Measurements from ENCODE around the gene HGFAC. TPM values are rescaled to one million over a fixed set of nuclear protein-coding genes. Genes with fewer than 3 reads are reported as not detected.

Gene HGFAC
- total RNA-seq, 2 donors from 2014 or later = 0.95 TPM; not detected in 1

DNA sequence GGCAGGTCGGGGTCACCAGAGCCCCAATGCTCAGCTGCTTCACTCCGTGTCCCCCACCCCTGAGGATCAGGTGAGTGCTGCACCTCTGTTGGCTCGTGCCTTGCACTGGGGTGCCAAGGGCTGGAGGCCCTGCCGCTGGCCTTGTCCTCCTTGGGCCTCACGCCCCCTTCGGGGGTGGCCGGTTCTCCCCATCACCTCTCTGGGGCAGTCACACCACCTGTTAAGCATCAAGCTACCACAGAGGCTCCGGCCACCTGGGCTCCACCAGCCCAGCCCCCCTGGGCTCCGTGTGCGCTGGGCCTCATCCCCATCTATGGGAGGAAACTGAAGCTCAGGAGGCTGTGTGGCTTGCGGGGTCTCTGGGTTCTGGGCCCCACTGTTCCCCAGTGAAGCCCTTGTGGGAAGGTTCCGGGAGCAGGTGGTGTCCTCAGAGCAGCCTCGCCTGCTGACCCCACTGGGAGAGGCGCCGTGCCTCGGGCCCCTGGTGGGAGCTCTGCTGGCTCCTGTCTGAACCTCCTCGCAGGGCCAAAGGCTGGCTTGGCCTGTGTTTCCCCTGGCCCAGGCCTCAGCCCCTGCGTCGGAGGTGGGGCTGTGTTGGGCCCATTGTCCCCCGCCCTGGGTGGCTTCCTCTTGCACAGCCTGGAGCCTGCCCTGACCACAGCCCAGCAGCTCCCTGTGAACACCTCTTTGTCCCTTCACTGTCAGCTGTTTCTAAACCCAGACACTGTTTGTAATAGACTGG lies 52.1 kb downstream of the HGFAC start:
- Histone ChIP-seq H3K9me3 (no peaks in the 10 kb centered on the region), H3K4me3 (no peak overlapping the region), H3K4me1 (ENCODE audit: control insufficient read depth in 1 of 2, low read depth in 2 of 2) (no peaks in the 10 kb centered on the region), H3K36me3 (peaks cover 4% of the 10 kb centered on the region), H3K27ac (no peak overlapping the region), H3K27me3 (replicated peaks; ENCODE audit: insufficient read depth) (no peaks in the 10 kb centered on the region)
- no peak for ATAC-seq (ENCODE audit: insufficient number of reproducible peaks, low FRiP score, low read depth)
- DNase-seq (ENCODE audit: low spot score) = no peak
- TF ChIP-seq, protein P1, sequence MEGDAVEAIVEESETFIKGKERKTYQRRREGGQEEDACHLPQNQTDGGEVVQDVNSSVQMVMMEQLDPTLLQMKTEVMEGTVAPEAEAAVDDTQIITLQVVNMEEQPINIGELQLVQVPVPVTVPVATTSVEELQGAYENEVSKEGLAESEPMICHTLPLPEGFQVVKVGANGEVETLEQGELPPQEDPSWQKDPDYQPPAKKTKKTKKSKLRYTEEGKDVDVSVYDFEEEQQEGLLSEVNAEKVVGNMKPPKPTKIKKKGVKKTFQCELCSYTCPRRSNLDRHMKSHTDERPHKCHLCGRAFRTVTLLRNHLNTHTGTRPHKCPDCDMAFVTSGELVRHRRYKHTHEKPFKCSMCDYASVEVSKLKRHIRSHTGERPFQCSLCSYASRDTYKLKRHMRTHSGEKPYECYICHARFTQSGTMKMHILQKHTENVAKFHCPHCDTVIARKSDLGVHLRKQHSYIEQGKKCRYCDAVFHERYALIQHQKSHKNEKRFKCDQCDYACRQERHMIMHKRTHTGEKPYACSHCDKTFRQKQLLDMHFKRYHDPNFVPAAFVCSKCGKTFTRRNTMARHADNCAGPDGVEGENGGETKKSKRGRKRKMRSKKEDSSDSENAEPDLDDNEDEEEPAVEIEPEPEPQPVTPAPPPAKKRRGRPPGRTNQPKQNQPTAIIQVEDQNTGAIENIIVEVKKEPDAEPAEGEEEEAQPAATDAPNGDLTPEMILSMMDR (IDR thresholded peaks at IDR 0.05) = no peak

DNA sequence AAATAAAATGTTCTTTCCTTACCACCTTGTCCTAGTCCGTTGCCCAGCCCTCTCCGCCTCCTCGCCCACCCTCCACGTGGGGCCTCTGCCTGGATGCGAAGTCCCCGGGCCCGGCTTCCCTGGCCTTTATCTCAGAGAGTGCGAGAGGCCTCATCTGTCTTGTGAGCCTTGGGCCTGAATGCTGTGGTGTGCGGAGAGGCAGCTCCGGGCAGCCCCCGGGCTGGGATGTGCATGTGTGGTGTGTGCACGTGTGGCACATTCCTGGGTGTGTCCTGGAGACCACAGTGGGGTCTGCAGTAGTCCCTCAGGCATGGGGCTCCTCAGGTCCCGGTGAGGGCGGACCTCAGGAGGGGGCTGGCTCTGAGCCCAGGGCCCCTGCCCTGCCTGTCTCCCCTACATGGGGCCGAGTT lies 52.7 kb downstream of the HGFAC start:
- Histone ChIP-seq H3K4me1 (ENCODE audit: control insufficient read depth in 1 of 2, low read depth in 2 of 2) (no peaks in the 10 kb centered on the region), H3K27ac (no peak overlapping the region), H3K36me3 (peaks cover 4% of the 10 kb centered on the region), H3K27me3 (replicated peaks; ENCODE audit: insufficient read depth) (no peaks in the 10 kb centered on the region), H3K4me3 (no peak overlapping the region), H3K9me3 (no peaks in the 10 kb centered on the region)
- DNase-seq (ENCODE audit: low spot score) (no peak), ATAC-seq (ENCODE audit: insufficient number of reproducible peaks, low FRiP score, low read depth) (no peak)
- TF ChIP-seq, protein P1 (IDR thresholded peaks at IDR 0.05) = no peak

DNA sequence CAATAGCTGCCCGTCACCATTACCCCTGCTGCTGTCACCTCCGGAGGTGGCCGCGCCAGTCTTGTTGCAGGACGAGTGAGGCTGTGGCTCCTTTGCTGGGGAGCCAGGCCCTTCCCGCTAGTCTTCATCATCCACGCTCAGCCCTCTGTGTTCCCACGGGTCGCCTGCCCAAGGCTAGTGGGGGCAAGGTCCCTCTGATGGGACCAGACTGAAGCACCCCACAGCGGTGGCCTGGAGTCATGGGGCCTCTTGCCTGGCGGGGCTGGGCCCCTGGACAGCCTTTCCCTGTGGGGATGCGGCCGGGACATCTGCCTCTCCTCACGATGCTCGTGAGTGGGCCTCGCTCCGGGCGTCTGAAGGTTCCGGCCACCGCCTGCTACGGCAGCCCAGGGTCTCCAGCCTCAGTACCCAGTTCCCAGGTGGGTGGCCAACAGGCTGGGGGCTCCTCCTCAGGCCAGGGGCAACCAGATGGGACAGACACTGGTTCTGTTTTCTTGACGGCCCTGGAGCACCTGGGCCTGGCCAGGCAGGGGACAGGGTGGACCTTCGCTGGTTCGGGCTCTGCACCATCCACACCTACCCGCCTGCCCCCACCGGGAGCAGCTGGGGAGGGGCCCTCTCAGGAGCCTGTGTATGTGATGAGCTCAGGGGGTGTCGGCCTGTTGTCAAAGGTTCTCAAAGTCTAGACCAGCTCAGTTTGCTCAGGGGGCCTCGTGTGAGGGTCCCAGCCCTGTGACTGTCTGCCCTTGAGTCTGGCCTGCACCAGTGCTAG lies 53.6 kb downstream of the HGFAC start:
- no peaks in the 10 kb centered on the region for H3K4me1 ChIP-seq (ENCODE audit: control insufficient read depth in 1 of 2, low read depth in 2 of 2)
- H3K27ac ChIP-seq = no peak overlapping the region
- peaks cover 4% of the 10 kb centered on the region for H3K36me3 ChIP-seq
- no peaks in the 10 kb centered on the region for H3K27me3 ChIP-seq (replicated peaks; ENCODE audit: insufficient read depth)
- TF ChIP-seq, protein P1 (IDR thresholded peaks at IDR 0.05) = no peak
- no peak for DNase-seq (ENCODE audit: low spot score)
- no peaks in the 10 kb centered on the region for H3K9me3 ChIP-seq
- no peak overlapping the region for H3K4me3 ChIP-seq
- ATAC-seq (ENCODE audit: insufficient number of reproducible peaks, low FRiP score, low read depth) = no peak

DNA sequence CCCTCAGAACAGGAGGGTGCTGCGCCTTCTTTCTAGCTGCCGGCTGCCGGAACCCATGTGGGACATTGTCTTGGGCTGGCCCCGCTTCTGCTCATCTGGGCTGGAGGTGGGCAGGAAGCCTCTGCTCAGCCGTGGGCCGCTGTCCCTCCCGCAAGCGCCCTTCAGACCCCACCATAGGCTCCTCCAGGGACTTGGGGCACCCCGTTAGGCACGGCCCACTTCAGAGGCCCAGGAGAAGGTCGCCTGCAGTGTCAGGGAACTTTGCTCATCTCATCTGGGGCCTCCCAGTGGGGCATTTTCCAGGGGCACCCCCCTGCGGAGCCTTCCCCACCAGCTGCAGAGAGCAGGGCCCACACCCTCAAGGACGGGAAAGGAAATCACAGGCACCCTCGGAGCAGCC lies 54.3 kb downstream of the HGFAC start:
- Histone ChIP-seq H3K9me3 (no peaks in the 10 kb centered on the region), H3K4me1 (ENCODE audit: control insufficient read depth in 1 of 2, low read depth in 2 of 2) (no peaks in the 10 kb centered on the region), H3K4me3 (no peak overlapping the region), H3K36me3 (peaks cover 9% of the 10 kb centered on the region), H3K27ac (no peak overlapping the region), H3K27me3 (replicated peaks; ENCODE audit: insufficient read depth) (no peaks in the 10 kb centered on the region)
- TF ChIP-seq, protein P1 (IDR thresholded peaks at IDR 0.05) = no peak
- ATAC-seq (ENCODE audit: insufficient number of reproducible peaks, low FRiP score, low read depth) (no peak), DNase-seq (ENCODE audit: low spot score) (no peak)

DNA sequence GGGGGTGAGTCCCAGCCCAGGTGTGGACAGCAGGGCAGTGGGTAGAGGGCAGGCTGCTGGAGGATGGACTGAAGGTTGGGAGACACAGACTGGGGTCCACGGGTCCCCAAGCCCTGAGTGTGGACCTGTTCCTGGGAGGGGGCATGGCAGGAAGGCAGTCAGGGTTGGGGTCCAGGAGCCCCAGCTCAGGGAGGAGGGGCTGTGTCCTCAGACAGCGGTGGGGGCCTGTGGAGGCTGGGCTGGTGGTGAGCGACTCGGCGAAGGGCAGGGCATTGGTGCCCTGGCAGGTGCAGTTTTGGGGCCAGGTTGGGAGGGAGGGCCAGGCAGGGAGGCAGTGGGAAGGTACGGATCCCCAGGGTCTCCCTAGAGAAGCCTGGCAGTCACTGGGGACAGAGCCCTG lies 55.3 kb downstream of the HGFAC start:
- Histone ChIP-seq H3K9me3 (no peaks in the 10 kb centered on the region), H3K36me3 (peaks cover 5% of the 10 kb centered on the region), H3K4me1 (ENCODE audit: control insufficient read depth in 1 of 2, low read depth in 2 of 2) (no peaks in the 10 kb centered on the region), H3K27me3 (replicated peaks; ENCODE audit: insufficient read depth) (no peaks in the 10 kb centered on the region), H3K4me3 (no peak overlapping the region), H3K27ac (no peak overlapping the region)
- ATAC-seq (ENCODE audit: insufficient number of reproducible peaks, low FRiP score, low read depth) (no peak), DNase-seq (ENCODE audit: low spot score) (no peak)
- TF ChIP-seq, protein P1 (IDR thresholded peaks at IDR 0.05) = no peak
